ENCODE data around the gene PTPN3.
A peak's percentile ranks its signal among the peaks of the same experiment; 100 is the strongest.

Gene PTPN3

DNA sequence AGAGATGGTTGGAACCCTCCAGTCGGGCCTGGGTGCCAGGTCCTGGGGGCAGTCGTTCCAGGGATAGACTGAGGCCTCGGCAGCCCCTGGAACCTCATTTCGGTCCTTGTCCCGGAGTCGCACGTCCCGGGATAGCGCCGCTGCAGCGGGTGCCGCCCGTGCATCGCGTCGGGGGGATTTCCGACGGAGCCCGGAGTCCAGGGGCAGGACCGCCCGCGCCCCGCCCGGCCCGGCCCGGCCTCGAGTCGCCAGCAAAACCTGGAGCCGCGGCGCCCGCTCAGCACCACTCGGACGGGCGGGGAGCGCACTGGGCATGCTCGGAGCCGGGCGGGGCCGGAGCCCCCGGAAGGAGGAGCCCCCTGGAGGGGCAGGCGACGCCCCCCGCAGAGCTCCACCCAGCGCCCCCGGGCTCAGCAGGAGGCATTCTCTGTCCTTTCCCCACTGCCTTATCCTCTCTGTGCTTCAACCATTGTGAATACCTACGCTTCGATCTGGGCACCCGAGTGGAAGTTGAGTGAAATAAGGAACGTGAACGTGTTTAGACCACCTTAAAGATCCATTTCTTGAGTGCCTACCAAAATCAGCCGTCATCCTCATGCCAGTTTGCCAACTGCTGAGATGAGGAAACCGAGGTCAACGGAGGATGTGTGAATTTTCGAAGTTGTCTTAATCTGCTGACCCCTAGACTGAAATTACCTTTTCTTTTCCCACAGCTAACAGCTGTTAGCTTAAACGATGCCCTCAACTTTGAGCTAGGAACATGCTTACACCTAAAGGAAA is 1.7 kb upstream of the PTPN3 start:
- TF ChIP-seq, protein P1, sequence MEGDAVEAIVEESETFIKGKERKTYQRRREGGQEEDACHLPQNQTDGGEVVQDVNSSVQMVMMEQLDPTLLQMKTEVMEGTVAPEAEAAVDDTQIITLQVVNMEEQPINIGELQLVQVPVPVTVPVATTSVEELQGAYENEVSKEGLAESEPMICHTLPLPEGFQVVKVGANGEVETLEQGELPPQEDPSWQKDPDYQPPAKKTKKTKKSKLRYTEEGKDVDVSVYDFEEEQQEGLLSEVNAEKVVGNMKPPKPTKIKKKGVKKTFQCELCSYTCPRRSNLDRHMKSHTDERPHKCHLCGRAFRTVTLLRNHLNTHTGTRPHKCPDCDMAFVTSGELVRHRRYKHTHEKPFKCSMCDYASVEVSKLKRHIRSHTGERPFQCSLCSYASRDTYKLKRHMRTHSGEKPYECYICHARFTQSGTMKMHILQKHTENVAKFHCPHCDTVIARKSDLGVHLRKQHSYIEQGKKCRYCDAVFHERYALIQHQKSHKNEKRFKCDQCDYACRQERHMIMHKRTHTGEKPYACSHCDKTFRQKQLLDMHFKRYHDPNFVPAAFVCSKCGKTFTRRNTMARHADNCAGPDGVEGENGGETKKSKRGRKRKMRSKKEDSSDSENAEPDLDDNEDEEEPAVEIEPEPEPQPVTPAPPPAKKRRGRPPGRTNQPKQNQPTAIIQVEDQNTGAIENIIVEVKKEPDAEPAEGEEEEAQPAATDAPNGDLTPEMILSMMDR (conservative IDR thresholded peaks at IDR 0.05) = no peak
- no peak for TF ChIP-seq ZFX (IDR thresholded peaks at IDR 0.05)
- no peak overlapping the region for H3K27ac ChIP-seq

DNA sequence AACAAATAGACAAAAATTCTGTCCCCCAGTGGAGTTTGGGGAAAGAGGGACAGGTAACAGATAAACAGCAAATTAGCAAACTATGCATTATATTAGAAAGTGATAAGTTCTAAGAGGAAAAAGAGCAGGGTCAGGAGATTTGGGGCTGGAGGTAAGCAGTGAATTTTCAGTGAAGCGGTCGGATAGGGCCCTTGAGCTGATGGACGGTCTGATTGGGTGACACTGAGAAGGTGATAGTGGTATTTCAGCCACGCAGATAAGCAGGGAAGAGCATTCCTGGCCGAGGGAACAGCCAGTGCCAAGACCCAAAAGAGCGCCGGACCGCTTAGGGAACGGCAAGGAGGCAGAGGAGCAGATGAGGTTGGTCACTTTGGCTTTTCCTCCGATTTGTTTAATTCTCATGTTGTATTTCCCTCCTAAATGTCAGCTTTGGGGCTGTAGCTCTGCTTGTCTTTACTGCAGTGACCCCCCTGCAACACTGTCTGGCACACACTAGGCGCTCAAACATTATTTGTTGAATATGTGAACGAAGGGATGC is 1.1 kb upstream of the PTPN3 start:
- H3K27ac ChIP-seq = no peak overlapping the region; the same call in 1 of the 2 replicates
- TF ChIP-seq ZFX (IDR thresholded peaks at IDR 0.05) = no peak
- TF ChIP-seq, protein P1 (conservative IDR thresholded peaks at IDR 0.05) = no peak

GRCh38 chr9:109497226-109498153 is 617 bp downstream of the PTPN3 start:
- TF ChIP-seq ZFX (IDR thresholded peaks at IDR 0.05) = no peak
- TF ChIP-seq, protein P1 (conservative IDR thresholded peaks at IDR 0.05) = no peak
- H3K27ac ChIP-seq = peak overlapping the region; percentile 80

DNA sequence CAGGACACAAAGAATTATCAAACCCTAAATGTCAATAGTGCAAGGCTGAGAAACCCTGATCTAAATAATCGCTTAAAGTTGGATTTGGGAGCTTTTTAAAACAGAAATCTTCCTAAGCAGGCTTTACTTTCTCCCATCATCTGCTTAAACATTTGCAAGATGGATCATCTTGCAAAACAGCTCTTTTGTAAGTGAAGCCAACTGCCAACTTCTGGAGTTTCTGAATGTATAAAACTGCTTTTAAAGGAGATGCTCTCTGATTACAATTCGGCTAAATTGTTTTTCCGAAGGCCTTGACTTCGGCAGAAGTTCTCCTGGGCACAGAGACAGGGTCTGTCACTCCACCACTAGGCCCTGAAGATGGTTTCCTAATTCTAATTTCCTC is 1.3 kb downstream of the PTPN3 start:
- TF ChIP-seq, protein P1 (conservative IDR thresholded peaks at IDR 0.05) = no peak
- no peak for TF ChIP-seq ZFX (IDR thresholded peaks at IDR 0.05)
- peak overlapping the region; percentile 80 for H3K27ac ChIP-seq

DNA sequence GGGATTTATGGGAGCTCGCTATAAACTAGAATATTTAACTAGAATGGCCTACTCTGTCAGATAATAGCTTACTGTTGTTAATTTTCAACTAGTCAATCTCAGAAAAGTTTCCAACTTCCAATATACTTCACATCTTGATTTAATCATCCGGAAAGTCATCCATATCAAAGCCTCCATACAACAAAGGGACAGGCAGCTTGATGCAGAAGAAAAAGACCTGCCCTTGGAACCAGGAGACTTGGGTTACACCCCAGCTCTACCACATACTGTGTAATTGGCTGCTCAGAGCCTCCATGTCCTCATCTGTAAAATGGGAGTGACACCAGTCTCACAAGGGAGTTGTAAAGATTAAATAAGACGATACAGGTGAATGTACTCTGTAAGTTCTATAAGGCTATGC is 1.9 kb downstream of the PTPN3 start:
- no peak for TF ChIP-seq ZFX (IDR thresholded peaks at IDR 0.05)
- TF ChIP-seq, protein P1 (conservative IDR thresholded peaks at IDR 0.05) = no peak
- no peak overlapping the region for H3K27ac ChIP-seq

- H3K27ac ChIP-seq = no peak overlapping the region
- TF ChIP-seq ZFX (IDR thresholded peaks at IDR 0.05) = no peak
- TF ChIP-seq, protein P1 (conservative IDR thresholded peaks at IDR 0.05) = no peak
These were observed 4.5 kb downstream of the PTPN3 start for GRCh38 chr9:109493648-109494047.

Data from C4-2B (cell line).